ENCODE measurements around the gene TMEM244.

Gene TMEM244

DNA sequence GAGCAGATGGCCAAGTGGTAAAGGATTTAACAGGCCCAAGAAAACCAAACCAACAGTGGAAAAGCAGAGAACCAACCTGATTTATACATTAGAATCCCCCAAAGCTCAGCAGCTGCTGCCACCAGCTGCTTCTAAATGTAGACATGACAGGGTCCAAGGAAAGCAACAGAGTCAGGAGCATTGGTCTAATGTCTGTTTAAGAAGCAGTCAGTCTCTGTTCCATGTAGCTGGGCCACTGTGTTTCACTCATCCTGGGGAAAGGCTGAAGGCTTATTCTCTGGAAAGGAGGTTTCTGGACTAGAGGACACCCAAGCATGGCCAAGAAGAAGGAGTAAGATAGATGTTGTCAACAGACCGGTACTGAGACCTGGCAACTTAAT, 75.4 kb downstream of the TMEM244 start:
- no peak for DNase-seq (ENCODE audit: extremely low read depth, low read depth)
- no peak overlapping the region for H3K4me3 ChIP-seq (replicated peaks; ENCODE audit: low read depth, low read length)
- TF ChIP-seq CTCF (IDR thresholded peaks at IDR 0.05; ENCODE audit: low read depth, low read length, missing control alignments), result no peak

GRCh38 chr6:129785047-129785755, 75.9 kb downstream of the TMEM244 start:
- H3K4me3 ChIP-seq (replicated peaks; ENCODE audit: low read depth, low read length), result no peak overlapping the region
- TF ChIP-seq CTCF (IDR thresholded peaks at IDR 0.05; ENCODE audit: low read depth, low read length, missing control alignments), result no peak
- DNase-seq (ENCODE audit: extremely low read depth, low read depth), result no peak
